ENCODE data around the gene GAMT. TPM values are rescaled to one million over a fixed set of nuclear protein-coding genes. Genes with fewer than 3 reads are reported as not detected.

Gene GAMT
- total and polyA plus RNA-seq, 2 experiments from 2014 or later, result 21.5 to 36.9 TPM

- H3K27ac ChIP-seq (ENCODE audit: low read depth), result no peak overlapping the region
- no peak overlapping the region for H3K4me3 ChIP-seq
- Mint-ChIP-seq H3K4me3 (no peak overlapping the region), H3K27ac (no peak overlapping the region), H3K36me3 (ENCODE audit: low read depth) (peaks cover 84% of the 10 kb centered on the region), H3K4me1 (no peaks in the 10 kb centered on the region; the same call in 2 of the 3 replicates), H3K9me3 (no peaks in the 10 kb centered on the region), H3K27me3 (ENCODE audit: insufficient read depth, low read depth, poor library complexity) (peaks cover 14% of the 10 kb centered on the region)
- no peak overlapping the region for H2AFZ ChIP-seq
- H4K20me1 ChIP-seq (replicated peaks; ENCODE audit: insufficient read depth), result peaks cover 14% of the 10 kb centered on the region
- no peak overlapping the region for H3K4me2 ChIP-seq
- H3K4me1 ChIP-seq (ENCODE audit: insufficient read depth), result no peaks in the 10 kb centered on the region
- H3K27me3 ChIP-seq (ENCODE audit: insufficient read depth), result no peaks in the 10 kb centered on the region
- no peak for ATAC-seq
- H3K36me3 ChIP-seq (ENCODE audit: insufficient read depth), result peaks cover 24% of the 10 kb centered on the region; the same call in 1 of the 2 replicates
- TF ChIP-seq ZNF331 (CRISPR knock-in tag; IDR thresholded peaks at IDR 0.05; ENCODE audit: low read depth), result no peak
- peaks cover 10% of the 10 kb centered on the region for H3K79me2 ChIP-seq (replicated peaks; ENCODE audit: insufficient read depth)
- peaks cover 26% of the 10 kb centered on the region; the same call in 1 of the 2 replicates for H3F3A ChIP-seq (replicated peaks; ENCODE audit: low read depth)
- DNase-seq (ENCODE audit: low spot score), result no peak
- no peaks in the 10 kb centered on the region for H3K9me2 ChIP-seq (ENCODE audit: insufficient read depth)
Observed at GRCh38 chr19:1366899-1367870, 34.2 kb downstream of the GAMT start.

- peaks cover 14% of the 10 kb centered on the region for H3K27me3 Mint-ChIP-seq (ENCODE audit: insufficient read depth, low read depth, poor library complexity)
- H3K4me3 Mint-ChIP-seq, result no peak overlapping the region
- H3K36me3 ChIP-seq (ENCODE audit: insufficient read depth), result peaks cover 26% of the 10 kb centered on the region; the same call in 1 of the 2 replicates
- H3K79me2 ChIP-seq (replicated peaks; ENCODE audit: insufficient read depth), result peaks cover 15% of the 10 kb centered on the region
- no peaks in the 10 kb centered on the region for H3K9me2 ChIP-seq (ENCODE audit: insufficient read depth)
- H2AFZ ChIP-seq, result no peak overlapping the region
- no peak overlapping the region for H3K27ac Mint-ChIP-seq
- no peaks in the 10 kb centered on the region for H3K27me3 ChIP-seq (ENCODE audit: insufficient read depth)
- H3K9me3 Mint-ChIP-seq, result no peaks in the 10 kb centered on the region
- H3K27ac ChIP-seq (ENCODE audit: low read depth), result no peak overlapping the region
- H3K4me3 ChIP-seq, result no peak overlapping the region
- H3K36me3 Mint-ChIP-seq (ENCODE audit: low read depth), result peaks cover 82% of the 10 kb centered on the region
- H4K20me1 ChIP-seq (replicated peaks; ENCODE audit: insufficient read depth), result peaks cover 12% of the 10 kb centered on the region
- DNase-seq (ENCODE audit: low spot score) (no peak), ATAC-seq (no peak)
- H3F3A ChIP-seq (replicated peaks; ENCODE audit: low read depth), result peaks cover 27% of the 10 kb centered on the region; the same call in 1 of the 2 replicates
- H3K4me1 Mint-ChIP-seq, result no peaks in the 10 kb centered on the region; the same call in 2 of the 3 replicates
- no peaks in the 10 kb centered on the region for H3K4me1 ChIP-seq (ENCODE audit: insufficient read depth)
- no peak overlapping the region for H3K4me2 ChIP-seq
- TF ChIP-seq EZH2phosphoT487 (IDR thresholded peaks at IDR 0.05; ENCODE audit: unreplicated experiment), result no peak
- no peak for TF ChIP-seq REST (IDR thresholded peaks at IDR 0.05; ENCODE audit: unreplicated experiment)
- no peak for TF ChIP-seq NANOG (IDR thresholded peaks at IDR 0.05; ENCODE audit: borderline replicate concordance)
- TF ChIP-seq STAT1 (IDR thresholded peaks at IDR 0.05; ENCODE audit: unreplicated experiment), result no peak
- TF ChIP-seq ZNF114 (CRISPR knock-in tag; IDR thresholded peaks at IDR 0.05), result no peak
- no peak for TF ChIP-seq ZNF462 (CRISPR knock-in tag; IDR thresholded peaks at IDR 0.05)
- TF ChIP-seq EZH2 (IDR thresholded peaks at IDR 0.05; ENCODE audit: low read depth, unreplicated experiment), result no peak
Observed at GRCh38 chr19:1366296-1366695, 35.0 kb downstream of the GAMT start.

Measured in GM23338 (cell line).